Measurements from ENCODE around the gene SORCS2. TPM values are rescaled to one million over a fixed set of nuclear protein-coding genes. Genes with fewer than 3 reads are reported as not detected.

Gene SORCS2
- total RNA-seq, 1 donor from 2014 or later = 10.9 TPM

DNA sequence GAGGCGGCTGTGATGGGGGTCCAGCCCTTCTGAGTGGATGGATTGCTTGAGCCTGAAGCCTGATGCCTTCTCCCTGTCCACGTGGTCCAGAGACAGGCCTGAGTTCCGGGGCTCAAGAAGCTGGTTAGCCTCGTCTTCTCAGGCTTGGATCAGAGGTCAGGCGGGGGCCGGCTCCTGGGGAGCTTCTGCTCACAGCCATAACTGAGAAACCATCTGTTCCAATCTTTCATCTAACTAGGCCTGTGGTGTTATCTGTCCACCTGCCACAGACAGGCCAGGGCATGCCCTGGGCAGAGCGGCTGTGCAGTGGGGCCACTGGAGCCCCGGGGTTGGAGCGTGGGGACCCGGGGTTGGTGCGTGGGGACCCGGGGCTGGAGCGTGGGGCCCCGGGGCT lies 63.1 kb downstream of the SORCS2 start:
- H3K9me3 Mint-ChIP-seq (ENCODE audit: low read depth) = no peaks in the 10 kb centered on the region
- DNase-seq (ENCODE audit: low spot score) = no peak
- no peaks in the 10 kb centered on the region for H3K36me3 Mint-ChIP-seq (ENCODE audit: low read depth)
- H3K4me3 Mint-ChIP-seq (ENCODE audit: unreplicated experiment) = no peak overlapping the region
- H3K4me1 Mint-ChIP-seq (ENCODE audit: low read depth) = peaks cover 37% of the 10 kb centered on the region
- H3K27me3 Mint-ChIP-seq (ENCODE audit: low read depth) = peaks cover 26% of the 10 kb centered on the region
- no peak overlapping the region for H3K27ac Mint-ChIP-seq (ENCODE audit: unreplicated experiment)
- TF ChIP-seq, protein P1, sequence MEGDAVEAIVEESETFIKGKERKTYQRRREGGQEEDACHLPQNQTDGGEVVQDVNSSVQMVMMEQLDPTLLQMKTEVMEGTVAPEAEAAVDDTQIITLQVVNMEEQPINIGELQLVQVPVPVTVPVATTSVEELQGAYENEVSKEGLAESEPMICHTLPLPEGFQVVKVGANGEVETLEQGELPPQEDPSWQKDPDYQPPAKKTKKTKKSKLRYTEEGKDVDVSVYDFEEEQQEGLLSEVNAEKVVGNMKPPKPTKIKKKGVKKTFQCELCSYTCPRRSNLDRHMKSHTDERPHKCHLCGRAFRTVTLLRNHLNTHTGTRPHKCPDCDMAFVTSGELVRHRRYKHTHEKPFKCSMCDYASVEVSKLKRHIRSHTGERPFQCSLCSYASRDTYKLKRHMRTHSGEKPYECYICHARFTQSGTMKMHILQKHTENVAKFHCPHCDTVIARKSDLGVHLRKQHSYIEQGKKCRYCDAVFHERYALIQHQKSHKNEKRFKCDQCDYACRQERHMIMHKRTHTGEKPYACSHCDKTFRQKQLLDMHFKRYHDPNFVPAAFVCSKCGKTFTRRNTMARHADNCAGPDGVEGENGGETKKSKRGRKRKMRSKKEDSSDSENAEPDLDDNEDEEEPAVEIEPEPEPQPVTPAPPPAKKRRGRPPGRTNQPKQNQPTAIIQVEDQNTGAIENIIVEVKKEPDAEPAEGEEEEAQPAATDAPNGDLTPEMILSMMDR (IDR thresholded peaks at IDR 0.05) = no peak

DNA sequence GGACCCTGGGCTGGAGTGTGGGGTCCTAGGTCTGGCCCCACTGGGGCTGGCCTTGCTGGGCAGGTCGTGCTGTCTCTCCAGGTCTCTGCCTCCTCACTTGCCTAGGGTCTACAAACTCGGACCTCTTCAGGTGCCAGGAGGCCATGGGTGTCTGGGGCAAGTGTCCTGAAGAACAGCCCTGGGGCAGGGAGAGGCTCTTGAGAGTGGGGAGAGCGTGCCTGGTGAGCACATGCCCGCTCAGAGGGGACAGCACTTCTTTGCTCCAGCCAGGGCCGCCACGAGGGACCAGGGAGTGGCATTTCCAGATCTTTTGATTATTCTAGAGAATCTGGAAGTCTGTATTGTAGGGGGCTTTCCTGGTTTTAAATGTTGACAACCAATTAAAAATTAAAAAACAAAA lies 63.7 kb downstream of the SORCS2 start:
- H3K27me3 Mint-ChIP-seq (ENCODE audit: low read depth) = peaks cover 22% of the 10 kb centered on the region
- DNase-seq (ENCODE audit: low spot score) = no peak
- H3K36me3 Mint-ChIP-seq (ENCODE audit: low read depth) = no peaks in the 10 kb centered on the region
- H3K4me1 Mint-ChIP-seq (ENCODE audit: low read depth) = peaks cover 40% of the 10 kb centered on the region
- H3K4me3 Mint-ChIP-seq (ENCODE audit: unreplicated experiment) = no peak overlapping the region
- H3K9me3 Mint-ChIP-seq (ENCODE audit: low read depth) = no peaks in the 10 kb centered on the region
- TF ChIP-seq, protein P1 (IDR thresholded peaks at IDR 0.05) = no peak
- H3K27ac Mint-ChIP-seq (ENCODE audit: unreplicated experiment) = no peak overlapping the region

DNA sequence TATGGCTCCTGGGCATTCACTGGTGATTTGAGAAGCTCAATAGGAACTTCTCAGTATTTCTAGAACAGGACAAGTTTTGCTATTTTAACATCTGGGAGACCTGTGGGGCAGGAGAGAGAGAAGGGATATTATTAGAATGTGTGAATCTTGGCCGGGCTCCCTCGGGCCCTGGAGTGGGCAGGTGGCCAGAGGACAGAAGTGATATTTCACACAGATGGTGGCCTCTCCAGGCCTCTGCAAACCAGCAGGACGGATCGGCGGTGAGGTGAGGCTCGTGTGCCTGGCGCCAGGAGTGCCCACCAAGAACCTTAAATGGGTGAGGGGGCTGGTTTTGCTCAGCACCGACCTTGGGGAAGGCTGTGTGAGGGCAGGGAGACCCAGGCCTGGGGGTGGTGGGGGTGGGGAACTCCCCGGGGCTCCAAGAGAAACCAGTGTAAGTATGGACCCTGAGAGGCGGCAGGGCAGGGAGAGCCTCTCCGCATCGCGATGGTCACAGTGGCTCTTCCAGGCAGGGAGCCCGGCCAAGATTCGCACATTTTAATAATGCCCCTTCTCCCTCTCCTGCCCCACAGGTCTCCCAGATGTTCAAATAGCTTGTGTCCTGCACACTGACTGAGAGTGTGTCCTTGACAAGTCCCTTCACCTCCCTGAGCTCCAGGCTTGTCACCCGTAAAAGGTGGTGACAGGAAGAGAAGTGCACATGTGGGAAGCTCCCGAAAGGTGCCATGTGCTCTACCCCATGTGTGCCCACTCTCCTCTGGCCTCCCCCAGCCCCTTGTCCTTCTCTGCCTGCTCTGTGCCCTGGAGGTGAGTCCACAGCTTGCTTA lies 64.9 kb downstream of the SORCS2 start:
- Mint-ChIP-seq H3K27ac (ENCODE audit: unreplicated experiment) (peak overlapping the region; percentile 82), H3K9me3 (ENCODE audit: low read depth) (no peaks in the 10 kb centered on the region), H3K36me3 (ENCODE audit: low read depth) (no peaks in the 10 kb centered on the region), H3K4me3 (ENCODE audit: unreplicated experiment) (no peak overlapping the region), H3K27me3 (ENCODE audit: low read depth) (peaks cover 26% of the 10 kb centered on the region), H3K4me1 (ENCODE audit: low read depth) (peaks cover 45% of the 10 kb centered on the region)
- TF ChIP-seq, protein P1 (IDR thresholded peaks at IDR 0.05) = no peak
- no peak for DNase-seq (ENCODE audit: low spot score)

DNA sequence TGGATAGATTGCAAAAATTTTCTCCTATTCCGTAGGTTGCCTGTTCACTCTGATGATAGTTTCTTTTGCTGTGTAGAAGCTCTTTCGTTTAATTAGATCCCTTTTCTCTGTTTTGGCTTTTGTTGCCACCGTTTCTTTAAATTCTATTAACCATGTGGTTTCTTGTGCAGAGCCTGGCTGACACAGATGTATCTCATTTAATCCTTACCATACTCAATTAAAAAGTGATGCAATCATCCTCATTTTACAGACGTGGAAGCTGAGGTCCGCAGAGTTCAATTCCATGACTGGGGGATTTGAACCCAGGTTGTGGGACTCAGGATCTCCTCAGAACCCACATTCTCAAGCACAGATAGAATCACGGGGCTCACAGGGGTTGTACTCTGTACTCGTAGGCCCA lies 66.7 kb downstream of the SORCS2 start:
- Mint-ChIP-seq H3K4me1 (ENCODE audit: low read depth) (peaks cover 43% of the 10 kb centered on the region), H3K27me3 (ENCODE audit: low read depth) (peaks cover 23% of the 10 kb centered on the region), H3K27ac (ENCODE audit: unreplicated experiment) (no peak overlapping the region), H3K4me3 (ENCODE audit: unreplicated experiment) (no peak overlapping the region), H3K36me3 (ENCODE audit: low read depth) (no peaks in the 10 kb centered on the region), H3K9me3 (ENCODE audit: low read depth) (no peaks in the 10 kb centered on the region)
- no peak for DNase-seq (ENCODE audit: low spot score)
- TF ChIP-seq, protein P1 (IDR thresholded peaks at IDR 0.05) = no peak

DNA sequence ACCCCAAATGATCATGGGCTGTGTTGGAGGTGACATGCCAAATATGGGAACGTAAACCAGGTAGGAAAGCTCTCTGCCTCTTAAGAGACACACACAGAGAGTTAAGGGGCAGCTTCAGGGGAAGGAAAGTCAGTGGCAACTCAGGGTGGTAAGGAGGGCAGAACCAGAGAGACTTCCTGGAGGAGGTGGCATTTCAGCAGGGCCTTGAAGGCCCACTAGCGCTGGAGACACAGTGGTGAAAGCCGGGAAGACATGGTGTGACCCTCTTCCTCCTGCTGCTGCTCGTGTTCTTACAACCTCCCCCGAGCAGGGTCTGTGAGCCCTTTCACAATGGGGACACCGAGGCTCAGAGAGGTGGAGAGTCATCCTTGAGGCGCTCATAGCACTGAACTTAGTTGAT lies 68.2 kb downstream of the SORCS2 start:
- Mint-ChIP-seq H3K4me3 (ENCODE audit: unreplicated experiment) (no peak overlapping the region), H3K9me3 (ENCODE audit: low read depth) (no peaks in the 10 kb centered on the region), H3K36me3 (ENCODE audit: low read depth) (no peaks in the 10 kb centered on the region), H3K27me3 (ENCODE audit: low read depth) (peaks cover 14% of the 10 kb centered on the region), H3K4me1 (ENCODE audit: low read depth) (peaks cover 29% of the 10 kb centered on the region), H3K27ac (ENCODE audit: unreplicated experiment) (no peak overlapping the region)
- no peak for DNase-seq (ENCODE audit: low spot score)
- TF ChIP-seq, protein P1 (IDR thresholded peaks at IDR 0.05) = no peak

Data from chondrocyte (in vitro differentiated cells).